Fibroblast of lung (primary cell): ENCODE measurements around the gene EYA3.

ENCODE experiments used
- EZH2 ChIP-seq: IDR thresholded peaks from 2 replicates; pipeline ENCODE4 v1.5.1; 2012; ENCODE audit warnings: low read length, control low read depth, mild to moderate bottlenecking; ENCODE audit errors: missing control alignments
- TF ChIP-seq, protein P1 (sequence below), 2 donors: IDR thresholded peaks in 1 of 2; conservative IDR thresholded peaks in 1 of 2; 1 replicate in 1 of 2; 2 replicates in 1 of 2; pipeline ENCODE4 v1.5.1; 2011 to 2012; ENCODE audit warnings: low read length in 2 of 2, control low read depth in 1 of 2, inconsistent platforms in 1 of 2, low read depth in 1 of 2, mild to moderate bottlenecking in 1 of 2

DNA sequence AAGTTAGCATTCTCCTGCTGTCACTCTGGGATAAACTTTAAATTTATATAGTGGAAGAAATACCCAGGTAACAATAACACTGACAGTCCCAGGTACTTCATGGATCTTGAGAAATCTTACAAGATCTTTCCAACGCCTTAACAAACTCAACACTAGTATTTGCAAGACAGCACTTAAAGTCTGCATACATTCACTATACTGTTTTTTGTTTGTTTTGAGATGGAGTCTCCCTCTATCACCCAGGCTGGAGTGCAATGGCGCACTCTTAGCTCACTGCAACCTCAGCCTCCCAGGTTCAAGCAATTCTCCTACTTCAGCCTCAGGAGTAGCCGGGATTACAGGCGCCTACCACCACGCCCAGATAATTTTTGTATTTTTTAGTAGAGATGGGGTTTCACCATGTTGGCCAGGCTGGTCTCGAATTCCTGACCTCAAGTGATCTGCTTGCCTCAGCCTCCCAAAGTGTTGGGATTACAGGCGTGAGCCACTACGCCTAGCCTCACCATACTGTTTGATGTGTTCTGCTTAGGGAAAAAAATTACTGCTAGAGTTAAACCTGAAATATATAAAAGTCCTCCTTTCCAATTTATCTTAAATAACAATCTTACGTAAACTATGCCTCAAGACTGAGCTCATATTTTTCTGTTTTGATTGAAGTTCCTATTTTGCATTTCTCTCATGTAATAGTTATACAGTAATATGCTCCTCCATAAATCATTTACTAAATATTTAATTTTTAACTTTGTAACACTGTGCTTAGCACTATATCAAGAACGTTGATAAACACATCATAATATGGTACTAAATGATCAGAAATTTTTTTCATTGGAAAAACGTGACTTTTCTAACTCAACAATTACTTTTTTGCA is 17.5 kb downstream of the EYA3 start:
- TF ChIP-seq EZH2: no peak
- TF ChIP-seq, protein P1, sequence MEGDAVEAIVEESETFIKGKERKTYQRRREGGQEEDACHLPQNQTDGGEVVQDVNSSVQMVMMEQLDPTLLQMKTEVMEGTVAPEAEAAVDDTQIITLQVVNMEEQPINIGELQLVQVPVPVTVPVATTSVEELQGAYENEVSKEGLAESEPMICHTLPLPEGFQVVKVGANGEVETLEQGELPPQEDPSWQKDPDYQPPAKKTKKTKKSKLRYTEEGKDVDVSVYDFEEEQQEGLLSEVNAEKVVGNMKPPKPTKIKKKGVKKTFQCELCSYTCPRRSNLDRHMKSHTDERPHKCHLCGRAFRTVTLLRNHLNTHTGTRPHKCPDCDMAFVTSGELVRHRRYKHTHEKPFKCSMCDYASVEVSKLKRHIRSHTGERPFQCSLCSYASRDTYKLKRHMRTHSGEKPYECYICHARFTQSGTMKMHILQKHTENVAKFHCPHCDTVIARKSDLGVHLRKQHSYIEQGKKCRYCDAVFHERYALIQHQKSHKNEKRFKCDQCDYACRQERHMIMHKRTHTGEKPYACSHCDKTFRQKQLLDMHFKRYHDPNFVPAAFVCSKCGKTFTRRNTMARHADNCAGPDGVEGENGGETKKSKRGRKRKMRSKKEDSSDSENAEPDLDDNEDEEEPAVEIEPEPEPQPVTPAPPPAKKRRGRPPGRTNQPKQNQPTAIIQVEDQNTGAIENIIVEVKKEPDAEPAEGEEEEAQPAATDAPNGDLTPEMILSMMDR (conservative IDR thresholded peaks at IDR 0.05 in 1 of 2, IDR thresholded peaks at IDR 0.05 in 1 of 2; ENCODE audit: low read depth in 1 of 2, low read length in 2 of 2): no peak
